Muscle of leg (tissue), 11 donors: ENCODE measurements around the gene TMEM270. TPM values are rescaled to one million over a fixed set of nuclear protein-coding genes. Genes with fewer than 3 reads are reported as not detected.

ENCODE experiments used
- DNase-seq: peaks from one replicate; pipeline ENCODE4 v3.0.0; 2013
- H3K27ac ChIP-seq: one replicate; pipeline ENCODE4 v1.5.1; 2013; ENCODE audit warnings: mild to moderate bottlenecking, low read length, control low read depth
- H3K27me3 ChIP-seq: one replicate; pipeline ENCODE4 v1.6.1; 2013; ENCODE audit warnings: low read length; ENCODE audit not compliant: control insufficient read depth, insufficient read depth
- H3K36me3 ChIP-seq: one replicate; pipeline ENCODE4 v1.6.1; 2013; ENCODE audit warnings: low read length; ENCODE audit not compliant: control insufficient read depth, insufficient read depth
- H3K4me1 ChIP-seq: one replicate; pipeline ENCODE4 v1.6.1; 2013; ENCODE audit warnings: low read length; ENCODE audit not compliant: control insufficient read depth, insufficient read depth
- H3K4me3 ChIP-seq: one replicate; pipeline ENCODE4 v1.5.1; 2013; ENCODE audit warnings: low read length, control low read depth
- H3K9me3 ChIP-seq: replicated peaks from 2 replicates; pipeline ENCODE4 v1.6.1; 2013; ENCODE audit warnings: low read depth, low read length; ENCODE audit not compliant: control insufficient read depth
- WGBS: methylation state at CpG from one replicate; pipeline ENCODE4 v1.1.5; 2013; ENCODE audit warnings: missing lambda C conversion rate; ENCODE audit not compliant: insufficient coverage; 5-methylcytosine and 5-hydroxymethylcytosine counted together
- polyA plus RNA-seq, 8 donors: library from polyadenylated mRNA; unstranded; fragments of 120-200 nt; gene quantifications; one replicate each; pipeline versions ENCODE4 v1.2.1 to v1.2.3, GENCODE V29; 2013; ENCODE audit warnings: inconsistent platforms in 1 of 8, low replicate concordance in 1 of 8; ENCODE audit not compliant: insufficient read length in 8 of 8, insufficient read depth in 1 of 8
- total RNA-seq: library from RNA; stranded (reverse); fragments of 120-200 nt; gene quantifications from one replicate; pipeline ENCODE4 v1.2.4, GENCODE V29; 2013

The TMEM270 gene
- total and polyA plus RNA-seq, 9 donors = not detected

DNA sequence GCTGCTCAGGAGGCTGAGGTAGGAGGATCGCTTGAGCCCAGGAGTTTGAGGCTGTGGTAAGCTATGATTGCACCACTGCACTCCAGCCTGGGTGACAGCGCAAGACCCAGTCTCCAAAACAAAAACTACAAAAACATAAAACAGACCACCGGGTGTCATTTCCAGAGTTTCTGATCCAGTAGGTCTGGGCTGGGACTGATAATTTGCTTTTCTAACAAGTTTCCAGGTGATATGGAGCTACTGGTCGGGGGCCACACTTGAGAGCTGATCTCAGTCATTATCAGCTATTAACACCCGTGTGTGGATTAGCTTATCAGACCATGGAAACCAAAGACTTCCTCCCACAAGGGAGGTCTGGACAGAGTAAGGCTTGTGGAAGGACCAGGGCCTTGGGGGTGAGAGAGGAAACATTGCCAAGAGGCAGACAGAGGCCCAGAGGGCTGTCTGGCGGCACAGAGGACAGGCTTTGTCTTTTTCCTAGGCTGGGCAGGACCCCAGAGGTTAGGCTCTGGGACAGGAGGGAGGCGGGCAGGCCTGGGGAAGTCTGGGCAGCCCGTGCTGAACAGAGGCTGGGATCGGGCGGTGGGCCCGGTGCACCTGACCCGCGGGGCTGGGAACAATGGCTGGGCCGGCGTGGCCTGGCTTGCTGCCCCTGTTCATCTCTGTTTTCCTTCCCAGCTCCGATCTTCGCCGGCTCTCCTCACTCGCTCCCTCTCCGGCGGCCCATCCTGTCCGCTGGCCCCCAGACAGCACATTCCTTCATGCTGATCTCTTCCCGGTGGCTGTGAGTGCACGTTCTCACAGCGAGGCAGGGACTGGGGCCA lies 25.2 kb downstream of the TMEM270 start:
- no peak overlapping the region for H3K4me3 ChIP-seq
- peaks cover 39% of the 10 kb centered on the region for H3K4me1 ChIP-seq
- H3K27ac ChIP-seq = peak overlapping the region; percentile 48
- DNase-seq = peak; percentile 95
- H3K9me3 ChIP-seq = no peaks in the 10 kb centered on the region
- WGBS = 6% methylated on average over 16 of the region's 25 CpGs
- H3K27me3 ChIP-seq = peaks cover 16% of the 10 kb centered on the region
- no peaks in the 10 kb centered on the region for H3K36me3 ChIP-seq

DNA sequence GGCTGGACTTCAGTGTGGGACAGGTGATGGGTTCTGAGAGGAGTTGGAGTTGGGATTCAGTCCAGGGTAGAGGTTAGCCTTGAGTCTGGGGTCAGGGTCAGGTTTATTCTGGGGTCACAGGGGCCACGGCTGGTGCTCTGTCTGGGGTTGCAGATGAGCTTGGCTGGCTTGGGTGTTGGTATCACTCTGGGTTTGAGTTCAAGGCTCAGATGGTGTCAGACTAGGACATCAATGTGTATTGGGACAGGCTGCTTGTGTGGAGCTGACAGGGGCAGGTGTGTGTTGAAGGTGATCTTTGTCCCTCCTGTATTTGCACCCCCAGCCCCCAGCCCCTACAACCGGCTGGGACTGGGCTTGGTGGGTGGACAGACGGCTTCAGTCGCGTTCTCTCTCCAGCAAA lies 26.8 kb downstream of the TMEM270 start:
- H3K27ac ChIP-seq = no peak overlapping the region
- 67% methylated on average over 3 of the region's 5 CpGs for WGBS
- no peak overlapping the region for H3K4me3 ChIP-seq
- H3K27me3 ChIP-seq = peaks cover 16% of the 10 kb centered on the region
- no peaks in the 10 kb centered on the region for H3K9me3 ChIP-seq
- H3K4me1 ChIP-seq = peaks cover 46% of the 10 kb centered on the region
- DNase-seq = no peak
- H3K36me3 ChIP-seq = no peaks in the 10 kb centered on the region

DNA sequence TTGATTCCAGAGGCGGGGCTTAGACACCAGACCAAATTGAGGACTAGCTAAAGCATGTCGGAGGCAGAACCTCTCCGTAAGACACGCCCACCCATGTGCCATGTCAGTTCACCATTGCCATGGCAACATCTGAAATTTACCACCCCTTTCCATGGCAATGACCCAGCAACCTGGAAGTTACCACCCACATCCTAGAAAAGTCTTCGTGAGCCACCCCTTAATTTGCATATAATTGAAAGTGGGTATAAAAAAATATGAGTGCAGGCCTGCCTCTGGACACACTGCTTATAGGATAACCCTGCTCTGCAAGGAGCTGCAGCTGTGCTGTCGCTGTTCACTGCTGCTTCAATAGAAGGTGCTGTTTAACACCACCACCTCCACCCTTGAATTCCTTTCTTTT lies 28.0 kb downstream of the TMEM270 start:
- no peak for DNase-seq
- Histone ChIP-seq H3K27ac (no peak overlapping the region), H3K27me3 (peaks cover 16% of the 10 kb centered on the region), H3K4me1 (peaks cover 58% of the 10 kb centered on the region), H3K36me3 (no peaks in the 10 kb centered on the region), H3K4me3 (no peak overlapping the region), H3K9me3 (no peaks in the 10 kb centered on the region)
- 86% methylated on average over 1 of the region's 6 CpGs for WGBS

DNA sequence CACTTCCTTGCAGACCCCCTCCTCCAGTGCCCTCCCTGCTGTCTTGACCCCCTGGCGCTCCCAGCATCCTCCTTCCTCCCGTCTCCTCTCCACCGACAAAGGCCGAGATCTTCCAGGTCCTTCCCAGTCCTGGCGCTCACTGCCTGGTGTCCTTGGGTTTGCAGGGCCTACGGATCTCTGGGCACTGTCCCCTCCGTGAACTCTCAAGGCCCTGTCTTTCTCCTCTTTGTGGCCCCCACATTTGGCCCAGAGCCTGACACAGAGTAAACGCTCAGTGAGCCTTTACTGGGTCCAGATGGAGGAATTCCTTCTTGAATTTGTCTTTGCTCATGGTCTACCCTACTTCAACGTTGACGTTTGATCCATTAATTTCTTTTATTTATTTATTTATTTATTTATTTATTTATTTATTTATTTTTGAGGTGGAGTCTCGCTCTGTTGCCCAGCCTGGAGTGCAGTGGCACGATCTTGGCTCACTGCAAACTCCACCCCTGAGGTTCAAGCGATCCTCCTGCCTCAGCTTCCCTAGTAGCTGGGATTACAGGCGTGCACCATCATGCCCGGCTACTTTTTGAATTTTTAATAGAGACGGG lies 29.7 kb downstream of the TMEM270 start:
- Histone ChIP-seq H3K36me3 (no peaks in the 10 kb centered on the region), H3K27ac (no peak overlapping the region), H3K4me3 (no peak overlapping the region), H3K9me3 (peaks cover 5% of the 10 kb centered on the region), H3K4me1 (peaks cover 72% of the 10 kb centered on the region), H3K27me3 (peaks cover 14% of the 10 kb centered on the region)
- DNase-seq = peak; percentile 60
- WGBS = 81% methylated on average over 13 of the region's 16 CpGs

DNA sequence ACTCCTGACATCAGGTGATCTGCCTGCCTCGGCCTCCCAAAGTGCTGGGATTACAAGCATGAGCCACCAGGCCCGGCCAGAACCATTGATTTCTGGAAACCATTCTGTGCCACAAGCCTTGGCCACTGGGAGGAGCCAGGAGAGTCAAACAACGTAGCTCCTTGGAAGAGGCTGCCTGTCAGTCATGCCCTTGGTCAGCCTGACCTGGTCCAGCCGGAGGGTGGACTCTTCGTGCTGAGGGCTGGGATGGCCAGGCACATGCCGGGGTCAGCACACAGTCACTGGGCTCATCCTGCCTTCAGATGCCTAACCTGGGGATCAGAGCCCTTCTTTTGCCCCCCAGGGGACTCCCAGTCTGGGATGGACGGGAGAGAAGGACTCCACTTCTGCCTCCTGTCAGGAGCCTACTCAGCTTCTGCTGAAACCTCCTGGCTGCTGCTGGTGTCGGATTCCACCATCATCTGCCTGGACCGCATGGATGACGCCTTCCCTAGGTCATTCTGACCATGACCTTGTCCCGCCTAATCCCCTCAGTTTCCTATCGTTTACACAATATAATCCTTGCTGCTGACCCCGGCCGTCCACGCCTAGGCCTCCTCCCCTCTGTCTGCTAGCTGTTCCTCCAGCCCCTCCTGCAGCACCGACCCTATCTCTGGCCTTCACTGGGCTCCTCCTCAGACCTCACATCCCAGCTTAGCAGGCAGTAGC lies 30.4 kb downstream of the TMEM270 start:
- Histone ChIP-seq H3K4me3 (no peak overlapping the region), H3K27ac (no peak overlapping the region), H3K4me1 (peaks cover 67% of the 10 kb centered on the region), H3K9me3 (peaks cover 5% of the 10 kb centered on the region), H3K36me3 (no peaks in the 10 kb centered on the region), H3K27me3 (peaks cover 14% of the 10 kb centered on the region)
- DNase-seq = no peak
- WGBS = 72% methylated on average over 16 of the region's 16 CpGs

DNA sequence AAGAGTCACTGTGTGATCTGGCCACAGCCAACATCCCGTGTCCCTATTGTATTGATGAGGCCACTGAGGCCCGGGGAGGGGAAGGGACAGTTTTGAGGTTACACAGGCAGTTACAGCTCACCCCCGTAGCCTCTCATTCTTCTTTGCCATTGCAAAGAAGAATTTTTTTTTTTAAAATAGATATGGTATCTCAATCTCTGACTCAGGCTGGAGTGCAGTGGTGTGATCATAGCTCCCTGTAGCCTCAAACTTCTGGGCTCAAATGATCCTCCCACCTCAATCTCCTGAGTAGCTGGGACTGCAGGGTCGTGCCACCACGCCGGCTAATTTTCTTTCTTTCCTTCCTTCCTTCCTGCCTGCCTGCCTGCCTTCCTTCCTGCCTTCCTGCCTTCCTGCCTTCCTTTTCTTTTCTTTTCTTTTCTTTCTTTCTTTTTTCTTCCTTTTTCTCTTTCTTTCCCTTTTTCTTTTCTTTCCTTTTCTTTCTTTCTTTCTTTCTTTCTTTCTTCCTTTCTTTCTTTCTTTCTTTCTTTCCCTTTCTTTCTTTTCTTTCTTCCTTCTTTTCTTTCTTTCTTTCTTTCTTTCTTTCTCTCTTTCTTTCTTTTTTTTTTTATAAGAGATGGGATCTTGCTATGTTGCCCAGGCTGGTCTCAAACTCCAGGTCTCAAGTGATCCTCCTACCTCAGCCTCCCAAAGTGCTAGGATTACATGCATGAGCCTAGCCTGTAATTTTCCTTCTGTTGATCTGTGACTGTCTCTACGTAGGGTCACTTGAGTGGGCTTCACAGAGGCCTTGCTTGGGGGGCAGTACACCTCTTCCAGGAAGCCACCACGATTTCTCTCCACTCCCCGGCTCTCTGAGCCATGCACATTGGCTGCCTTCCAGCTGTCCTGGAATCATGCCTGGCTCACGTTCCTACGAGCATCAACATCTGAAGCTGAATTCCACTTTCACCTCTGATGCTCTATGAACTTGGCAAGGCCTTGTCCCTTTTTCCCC lies 31.3 kb downstream of the TMEM270 start:
- H3K4me1 ChIP-seq = peaks cover 58% of the 10 kb centered on the region
- peaks cover 11% of the 10 kb centered on the region for H3K9me3 ChIP-seq
- H3K27me3 ChIP-seq = peaks cover 8% of the 10 kb centered on the region
- no peak overlapping the region for H3K27ac ChIP-seq
- WGBS = 39% methylated on average over 10 of the region's 11 CpGs
- no peak overlapping the region for H3K4me3 ChIP-seq
- peak; percentile 78 for DNase-seq
- H3K36me3 ChIP-seq = no peaks in the 10 kb centered on the region

DNA sequence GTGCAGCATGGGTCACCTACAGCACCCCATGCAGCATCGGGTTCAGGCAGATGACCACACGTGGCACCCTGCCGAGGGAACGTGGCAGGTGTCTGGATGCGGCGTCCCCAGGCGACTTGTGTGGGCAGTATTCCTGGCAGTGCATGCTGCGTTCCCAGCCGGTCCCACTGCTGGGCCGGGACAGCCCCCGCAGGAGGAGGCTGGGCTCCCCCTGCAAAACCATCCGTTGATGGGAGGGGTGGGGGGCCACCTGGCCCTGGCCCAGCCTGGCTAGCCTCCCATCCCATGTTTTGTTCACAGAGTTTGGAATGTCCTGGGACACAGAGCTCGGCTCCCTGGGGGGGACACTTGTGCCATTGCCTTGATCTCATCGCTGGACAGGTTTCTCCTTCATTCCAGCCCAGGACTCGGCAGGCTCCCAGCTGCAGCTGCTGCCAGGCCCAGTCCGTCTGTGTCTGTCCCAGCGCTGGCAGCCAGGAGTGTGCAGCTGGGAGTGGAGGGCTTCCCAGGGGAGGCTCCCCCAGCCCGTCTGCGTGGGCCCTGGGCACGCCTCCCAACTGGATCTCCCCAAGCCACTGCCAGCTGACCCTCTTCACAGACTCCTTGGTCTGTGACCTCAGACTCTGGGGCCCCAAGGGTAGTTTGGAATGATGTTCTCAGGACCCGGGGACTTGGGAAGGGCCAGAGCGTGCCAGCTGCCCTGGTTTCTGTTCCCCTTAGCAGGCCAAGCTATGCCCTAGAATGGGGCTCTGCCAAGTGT lies 32.6 kb downstream of the TMEM270 start:
- peaks cover 54% of the 10 kb centered on the region for H3K4me1 ChIP-seq
- peaks cover 11% of the 10 kb centered on the region for H3K9me3 ChIP-seq
- H3K4me3 ChIP-seq = no peak overlapping the region
- 21% methylated on average over 14 of the region's 22 CpGs for WGBS
- peak overlapping the region; percentile 73 for H3K27ac ChIP-seq
- peaks cover 2% of the 10 kb centered on the region for H3K27me3 ChIP-seq
- peak; percentile 88 for DNase-seq
- H3K36me3 ChIP-seq = no peaks in the 10 kb centered on the region

DNA sequence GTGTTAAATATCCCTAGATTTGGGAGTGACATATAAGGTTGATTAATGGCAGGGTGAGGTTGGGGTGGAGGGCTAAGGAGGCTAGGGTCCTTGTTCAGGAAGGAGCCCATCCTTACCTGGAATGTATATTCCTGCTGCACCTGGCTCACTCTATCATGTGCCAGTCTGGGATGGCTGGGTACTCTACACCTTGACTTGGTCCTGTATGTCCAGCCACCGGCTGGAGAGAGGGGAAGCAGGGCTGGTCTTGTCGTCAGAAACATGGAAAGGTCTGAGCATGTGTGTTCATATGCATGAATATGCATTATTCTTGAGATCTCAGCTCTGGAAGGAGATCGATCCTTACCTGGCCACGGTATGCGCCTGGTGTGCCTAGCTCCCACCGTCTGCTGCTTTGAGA lies 33.2 kb downstream of the TMEM270 start:
- Histone ChIP-seq H3K27ac (peak overlapping the region; percentile 73), H3K9me3 (peaks cover 11% of the 10 kb centered on the region), H3K36me3 (no peaks in the 10 kb centered on the region), H3K27me3 (peaks cover 2% of the 10 kb centered on the region), H3K4me1 (peaks cover 56% of the 10 kb centered on the region), H3K4me3 (no peak overlapping the region)
- DNase-seq = peak; percentile 35
- 62% methylated on average over 5 of the region's 6 CpGs for WGBS
